ENCODE data around the gene CD101.

Gene CD101

GRCh38 chr1:116987256-116987555 is 14.4 kb upstream of the CD101 start:
- peak; percentile 65 for DNase-seq

DNA sequence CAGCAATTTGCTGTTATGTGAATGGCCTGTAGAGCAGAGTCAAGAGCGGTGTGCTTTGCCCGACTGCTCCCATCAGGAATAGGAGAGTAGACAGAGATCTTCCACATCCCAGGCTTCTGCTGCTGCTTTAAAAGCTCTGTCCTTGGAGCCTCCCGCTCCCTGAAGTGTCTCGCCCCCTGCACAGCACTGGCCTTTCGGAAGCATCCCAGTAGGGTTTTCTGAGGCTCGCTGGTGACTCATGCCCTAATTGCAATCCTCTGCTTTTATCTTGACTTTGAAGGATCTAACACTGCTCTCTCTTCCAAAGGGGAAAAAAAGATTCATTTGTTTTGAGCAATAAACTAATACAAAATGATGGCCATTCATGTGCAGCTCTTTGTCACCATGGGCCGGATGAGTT is 13.3 kb upstream of the CD101 start:
- DNase-seq: no peak

GRCh38 chr1:116988908-116989307 is 12.7 kb upstream of the CD101 start:
- no peak for DNase-seq

DNA sequence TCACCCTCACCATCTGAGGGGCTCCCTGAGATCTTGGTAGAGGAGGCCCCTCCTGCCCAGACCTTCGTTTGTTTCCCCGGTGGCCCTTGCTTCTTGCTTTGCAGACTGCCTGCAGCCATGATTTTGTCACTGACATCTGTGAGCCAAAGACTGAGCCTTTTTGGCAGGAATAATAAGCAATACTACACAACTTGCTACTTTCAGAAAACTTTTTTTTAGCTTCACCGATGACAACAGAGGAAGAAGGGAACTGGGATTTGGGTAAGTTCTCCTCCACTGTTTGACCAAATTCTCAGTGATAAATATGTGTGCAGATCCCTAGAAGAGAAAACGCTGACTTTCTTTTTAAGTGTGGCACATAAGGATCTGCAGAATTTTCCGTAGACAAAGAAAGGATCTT is 11.7 kb upstream of the CD101 start:
- no peak for DNase-seq

DNA sequence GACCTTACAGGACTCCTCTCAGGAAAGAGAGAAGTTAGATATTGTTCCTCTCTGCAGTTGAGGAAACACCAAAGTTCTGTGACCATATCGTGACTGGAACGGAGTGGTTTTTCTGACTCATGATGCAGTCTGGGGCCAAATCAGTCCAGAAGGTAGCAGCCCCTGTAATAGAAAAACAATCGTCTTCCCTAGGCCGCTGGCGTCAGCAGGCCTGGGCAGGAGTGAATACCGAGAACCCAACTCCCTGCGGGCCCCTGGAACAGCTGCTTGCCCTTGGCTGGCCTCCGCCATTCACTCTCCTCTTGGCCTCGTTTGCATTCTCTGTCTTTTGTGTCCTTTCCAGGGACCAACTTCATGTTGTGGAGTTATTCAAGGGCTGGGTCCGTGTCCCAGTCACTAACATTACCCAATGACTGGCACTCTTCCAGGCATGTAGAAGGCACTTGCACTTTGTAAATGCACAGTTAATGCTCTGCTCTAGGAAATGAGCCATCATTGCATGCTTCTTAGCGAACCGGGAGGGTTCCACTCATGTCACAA is 10.9 kb upstream of the CD101 start:
- DNase-seq: no peak

- DNase-seq: no peak
These were observed 10.3 kb upstream of the CD101 start for GRCh38 chr1:116991171-116991845.

DNA sequence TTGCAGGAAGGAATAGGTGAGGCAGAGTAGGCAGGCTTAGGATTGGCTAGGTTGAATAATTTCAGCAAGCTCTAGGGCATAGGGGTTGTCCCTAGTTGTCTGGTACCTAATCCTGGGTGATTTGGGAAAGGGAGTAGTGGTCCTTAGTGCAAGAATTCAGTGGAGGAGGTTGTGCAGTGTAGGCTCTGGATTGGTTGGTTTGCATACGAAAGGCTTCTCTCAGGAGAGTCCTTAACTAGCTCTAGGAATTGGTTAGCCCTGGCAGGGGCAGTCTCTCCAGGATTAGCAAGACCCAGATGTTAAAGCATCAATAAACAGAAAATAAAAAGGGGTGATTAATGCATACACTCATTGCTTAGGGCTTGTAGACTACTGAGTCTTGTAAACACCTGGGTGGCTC is 9.6 kb upstream of the CD101 start:
- no peak for DNase-seq

GRCh38 chr1:116993286-116993685 is 8.3 kb upstream of the CD101 start:
- DNase-seq: no peak

DNA sequence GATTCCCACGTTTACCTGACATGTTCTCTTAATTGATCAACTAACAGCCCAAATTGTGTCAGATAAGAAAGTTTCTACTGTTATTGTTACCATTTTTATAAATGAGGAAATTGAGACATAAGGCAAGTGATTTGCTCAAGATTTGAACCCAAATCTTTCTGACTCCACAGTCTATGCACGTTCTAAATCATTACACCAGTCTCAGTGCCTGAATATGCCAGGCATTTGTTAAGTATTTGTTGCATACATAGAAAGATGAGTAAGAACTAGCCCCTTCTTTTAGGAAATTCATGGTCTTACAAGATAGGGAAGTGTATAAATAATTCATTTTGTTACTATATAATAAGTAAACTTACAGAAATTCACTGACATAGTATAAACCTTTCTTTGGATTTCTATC is 7.1 kb upstream of the CD101 start:
- DNase-seq: no peak

- no peak for DNase-seq
These were observed 4.5 kb upstream of the CD101 start for GRCh38 chr1:116997066-116997465.

- no peak for DNase-seq
These were observed 3.9 kb upstream of the CD101 start for GRCh38 chr1:116997636-116998035.

DNA sequence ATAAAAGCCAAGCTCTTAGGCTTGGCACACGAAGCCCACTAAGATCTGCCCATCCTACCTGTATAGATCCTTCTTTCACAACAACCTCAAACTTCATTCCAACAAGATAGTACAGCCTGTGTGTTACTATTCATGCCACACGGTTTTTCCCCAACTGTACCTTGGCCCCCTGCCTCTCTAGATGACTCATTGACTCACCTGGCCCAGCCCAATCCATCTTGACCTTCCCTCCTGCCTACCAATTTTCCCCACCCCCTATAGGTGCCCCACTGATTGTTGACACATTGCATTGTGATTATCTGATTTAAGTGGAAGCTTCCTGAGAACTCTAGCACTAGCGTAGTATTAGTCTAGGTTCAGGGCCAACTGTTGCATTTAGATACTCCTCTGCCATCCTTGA is 2.0 kb upstream of the CD101 start:
- no peak for DNase-seq

GRCh38 chr1:117000142-117000541 is 1.4 kb upstream of the CD101 start:
- no peak for DNase-seq

GRCh38 chr1:117003223-117003875 is 1.8 kb downstream of the CD101 start:
- DNase-seq: no peak

- DNase-seq: no peak
These were observed 6.1 kb downstream of the CD101 start for GRCh38 chr1:117007719-117008013.

GRCh38 chr1:117008656-117009055 is 7.1 kb downstream of the CD101 start:
- no peak for DNase-seq

GRCh38 chr1:117009132-117009531 is 7.6 kb downstream of the CD101 start:
- no peak for DNase-seq

- no peak for DNase-seq
These were observed 8.9 kb downstream of the CD101 start for GRCh38 chr1:117010310-117010969.

DNA sequence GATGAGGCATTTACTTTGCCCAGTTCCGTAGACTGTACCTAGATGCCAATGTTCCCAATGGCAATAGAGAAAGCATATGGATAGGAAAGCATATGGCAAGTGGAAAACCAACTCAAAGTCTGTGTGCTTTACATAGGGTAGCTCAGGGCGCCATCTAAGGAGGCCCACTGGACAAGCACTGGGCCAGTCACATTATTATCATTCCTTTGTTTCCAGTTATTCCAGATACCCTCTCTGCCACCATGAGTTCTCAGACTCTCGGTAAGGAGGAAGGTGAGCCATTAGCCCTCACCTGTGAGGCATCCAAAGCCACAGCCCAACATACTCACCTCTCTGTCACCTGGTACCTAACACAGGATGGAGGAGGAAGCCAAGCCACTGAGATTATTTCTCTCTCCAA is 9.8 kb downstream of the CD101 start:
- DNase-seq: no peak

DNA sequence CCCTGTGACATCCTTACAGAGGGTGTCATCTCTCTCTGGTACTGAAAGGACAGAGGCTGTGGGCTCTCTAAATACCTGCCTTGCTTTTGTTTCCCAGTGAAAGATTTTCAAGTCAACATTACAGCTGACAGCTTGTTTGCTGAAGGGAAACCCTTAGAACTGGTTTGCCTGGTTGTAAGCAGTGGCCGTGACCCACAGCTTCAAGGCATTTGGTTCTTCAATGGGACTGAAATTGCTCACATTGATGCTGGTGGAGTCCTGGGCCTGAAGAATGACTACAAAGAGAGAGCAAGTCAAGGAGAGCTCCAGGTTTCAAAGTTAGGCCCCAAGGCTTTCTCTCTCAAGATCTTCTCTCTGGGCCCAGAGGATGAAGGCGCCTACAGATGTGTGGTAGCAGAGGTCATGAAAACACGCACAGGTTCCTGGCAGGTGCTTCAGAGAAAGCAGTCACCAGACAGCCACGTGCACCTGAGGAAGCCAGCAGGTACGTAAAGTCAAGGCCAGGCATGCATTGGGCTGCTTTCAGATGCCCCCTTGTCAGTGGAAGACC is 11.8 kb downstream of the CD101 start:
- no peak for DNase-seq

- no peak for DNase-seq
These were observed 12.6 kb downstream of the CD101 start for GRCh38 chr1:117014209-117014608.

GRCh38 chr1:117015724-117016123 is 14.2 kb downstream of the CD101 start:
- no peak for DNase-seq

GRCh38 chr1:117017062-117017461 is 15.5 kb downstream of the CD101 start:
- DNase-seq: no peak

DNA sequence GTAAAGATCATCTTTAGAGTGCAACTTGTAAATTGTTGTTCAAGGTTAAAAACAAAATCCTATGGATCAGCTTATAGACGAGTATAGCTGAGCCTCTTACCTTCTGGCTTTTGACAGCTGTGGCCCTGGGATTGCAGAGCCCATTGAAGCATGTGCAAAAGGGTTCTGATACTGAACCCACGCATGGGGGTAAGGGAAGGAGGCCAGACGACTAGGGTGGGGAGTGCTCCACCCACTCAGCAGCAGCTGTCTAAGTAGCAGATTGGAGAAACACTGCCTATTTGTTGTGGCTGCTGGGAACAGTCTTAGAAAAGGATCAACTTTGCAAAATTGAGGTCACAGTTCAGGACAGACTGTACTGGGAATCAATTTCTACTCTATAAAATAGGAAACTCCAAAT is 16.1 kb downstream of the CD101 start:
- no peak for DNase-seq

Measured in activated T-cell treated with anti-CD3 and anti-CD28 coated beads for 4 hours (primary cell).